ENCODE data around the gene SMOC1. TPM values are rescaled to one million over a fixed set of nuclear protein-coding genes. Genes with fewer than 3 reads are reported as not detected.

The SMOC1 gene
- total and polyA plus RNA-seq, 9 of the 15 experiments (the other 6 are each of a cell fraction or from before 2014, with no cell fraction given) = 0.04 TPM; not detected in 8

GRCh38 chr14:69906201-69906600 lies 27.0 kb downstream of the SMOC1 start:
- ChIA-PET CTCF (ENCODE audit: low intra/inter-chr PET ratio) (no interaction called here), POLR2A (no interaction called here)
- H2AFZ ChIP-seq (ENCODE audit: low read depth, low read length) = no peak overlapping the region
- no peaks in the 10 kb centered on the region for H3K79me2 ChIP-seq (ENCODE audit: control insufficient read depth, insufficient read depth, low read length)
- H3K4me3 ChIP-seq = no peak overlapping the region
- H4K20me1 ChIP-seq (replicated peaks; ENCODE audit: control insufficient read depth, insufficient read depth, low read length) = no peaks in the 10 kb centered on the region
- WGBS (ENCODE audit: insufficient coverage, low coverage, missing lambda C conversion rate) = 3% methylated on average over 3 of the region's 3 CpGs
- no peak for ATAC-seq
- TF ChIP-seq ZNF785 (CRISPR knock-in tag; IDR thresholded peaks at IDR 0.05) (no peak), ZNF57 (CRISPR knock-in tag; IDR thresholded peaks at IDR 0.05) (no peak), POLR2G (IDR thresholded peaks at IDR 0.05; ENCODE audit: low read depth, low read length) (no peak), ZNF395 (CRISPR knock-in tag; IDR thresholded peaks at IDR 0.05) (no peak), PURB (CRISPR knock-in tag; IDR thresholded peaks at IDR 0.05; ENCODE audit: low read depth) (no peak), BRF1 (IDR thresholded peaks at IDR 0.05; ENCODE audit: borderline replicate concordance, extremely low read depth, insufficient read length) (no peak), KDM1A (IDR thresholded peaks at IDR 0.05) (no peak), MXI1 (IDR thresholded peaks at IDR 0.05; ENCODE audit: low read depth, low read length) (no peak), ZNF239 (CRISPR knock-in tag; IDR thresholded peaks at IDR 0.05) (no peak), ARID4B (CRISPR knock-in tag; IDR thresholded peaks at IDR 0.05) (no peak), NUFIP1 (IDR thresholded peaks at IDR 0.05; ENCODE audit: partially characterized antibody) (no peak), POU5F1 (IDR thresholded peaks at IDR 0.05; ENCODE audit: borderline replicate concordance, low read depth, low read length, partially characterized antibody) (no peak), ZKSCAN8 (CRISPR knock-in tag; IDR thresholded peaks at IDR 0.05) (no peak), FUS (optimal IDR thresholded peaks at IDR 0.05; ENCODE audit: low read depth, low read length) (no peak), IRF2 (CRISPR knock-in tag; IDR thresholded peaks at IDR 0.05) (no peak)
- no peaks in the 10 kb centered on the region; a peak in 1 of 5 replicates for H3K4me1 ChIP-seq (replicated peaks in 1 of 2; ENCODE audit: control insufficient read depth in 2 of 2, insufficient read depth in 2 of 2, low read length in 2 of 2)
- no peak for DNase-seq (ENCODE audit: extremely low read depth in 1 of 4, low spot score in 3 of 4)
- no peak for FAIRE-seq
- H3K4me2 ChIP-seq (ENCODE audit: insufficient read depth, low read length) = no peak overlapping the region
- no TSS peak for BruUV-seq (replicated peaks)
- no peaks in the 10 kb centered on the region for H3K9me1 ChIP-seq (ENCODE audit: control insufficient read depth, insufficient read depth, low read length)
- H3K36me3 ChIP-seq (ENCODE audit: control insufficient read depth, insufficient read depth, low read length) = no peaks in the 10 kb centered on the region
- in situ Hi-C loops (cut with MboI) = no loop called here
- no peak overlapping the region for H3K9ac ChIP-seq (ENCODE audit: insufficient read depth in 1 of 2, low read depth in 2 of 2, low read length in 2 of 2)
- no peaks in the 10 kb centered on the region for H3K9me3 ChIP-seq (replicated peaks; ENCODE audit: control insufficient read depth, insufficient read depth, low read depth, low read length)
- no peaks in the 10 kb centered on the region for H3K27me3 ChIP-seq (ENCODE audit: control insufficient read depth in 2 of 2, insufficient read depth in 2 of 2, low read length in 2 of 2)
- H3K27ac ChIP-seq (ENCODE audit: extremely low read depth, low read depth, low read length) = no peak overlapping the region
- intact Hi-C loops (cut with micrococcal nuclease) = no loop called here
